ENCODE results near the gene RAB40C.

The RAB40C gene

GRCh38 chr16:554640-555365 is 35.1 kb upstream of the RAB40C start:
- Mint-ChIP-seq H3K36me3 (ENCODE audit: insufficient read depth) (peaks cover 9% of the 10 kb centered on the region), H3K4me1 (no peaks in the 10 kb centered on the region), H3K9me3 (no peaks in the 10 kb centered on the region), H3K27ac (ENCODE audit: low read depth) (no peak overlapping the region), H3K27me3 (peaks cover 10% of the 10 kb centered on the region), H3K4me3 (no peak overlapping the region)
- DNase-seq (ENCODE audit: low spot score in 2 of 2), result no peak
- no peak for ATAC-seq (replicated peaks; ENCODE audit: extremely low read depth, poor library complexity, severe bottlenecking)

- Mint-ChIP-seq H3K27ac (ENCODE audit: low read depth) (no peak overlapping the region), H3K4me3 (no peak overlapping the region), H3K4me1 (no peaks in the 10 kb centered on the region), H3K9me3 (no peaks in the 10 kb centered on the region), H3K27me3 (peaks cover 10% of the 10 kb centered on the region), H3K36me3 (ENCODE audit: insufficient read depth) (peaks cover 9% of the 10 kb centered on the region)
- no peak for ATAC-seq (replicated peaks; ENCODE audit: extremely low read depth, poor library complexity, severe bottlenecking)
- no peak for DNase-seq (ENCODE audit: low spot score in 2 of 2)
Observed at GRCh38 chr16:555528-556473, 34.1 kb upstream of the RAB40C start.

DNA sequence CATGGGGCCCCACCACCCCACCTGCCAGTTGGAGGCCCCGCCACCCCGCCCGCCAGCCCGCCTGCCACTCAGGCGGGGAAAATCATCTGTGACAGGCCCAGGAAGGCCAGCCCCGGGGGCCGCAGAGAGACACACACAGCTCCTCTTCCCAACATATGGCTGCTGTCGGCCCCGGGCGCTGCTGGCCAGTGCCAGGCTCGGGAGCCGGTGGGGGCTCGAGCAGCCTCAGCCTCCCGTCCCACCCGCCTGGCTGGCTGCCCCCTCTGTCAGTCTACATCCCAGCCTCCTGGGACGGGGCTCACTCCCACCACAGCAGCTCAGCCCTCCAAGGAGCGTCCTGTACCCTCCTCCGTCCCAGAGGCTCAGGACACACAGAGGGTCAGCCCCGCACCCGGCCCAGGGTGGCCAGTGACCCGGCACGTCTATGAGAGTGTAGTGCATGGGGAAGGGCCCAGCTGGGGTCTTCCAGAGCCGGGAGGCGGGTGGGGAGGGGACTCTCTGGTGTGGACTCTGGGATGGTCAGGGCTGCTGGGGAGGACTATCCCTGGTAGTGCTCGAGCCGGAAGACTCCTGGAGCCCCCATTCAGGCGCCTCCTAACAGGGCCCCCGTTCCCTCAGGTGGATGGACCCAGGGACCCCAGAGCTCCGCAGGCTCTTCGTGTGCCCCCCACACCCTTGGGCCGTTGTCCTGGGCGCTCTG is 33.2 kb upstream of the RAB40C start:
- H3K36me3 Mint-ChIP-seq (ENCODE audit: insufficient read depth), result peaks cover 7% of the 10 kb centered on the region
- no peaks in the 10 kb centered on the region for H3K9me3 Mint-ChIP-seq
- ATAC-seq (replicated peaks; ENCODE audit: extremely low read depth, poor library complexity, severe bottlenecking), result no peak
- H3K4me3 Mint-ChIP-seq, result no peak overlapping the region
- no peaks in the 10 kb centered on the region for H3K4me1 Mint-ChIP-seq
- no peak overlapping the region for H3K27ac Mint-ChIP-seq (ENCODE audit: low read depth)
- peaks cover 10% of the 10 kb centered on the region for H3K27me3 Mint-ChIP-seq
- no peak for DNase-seq (ENCODE audit: low spot score in 2 of 2)

- no peak for DNase-seq (ENCODE audit: low spot score in 2 of 2)
- peaks cover 7% of the 10 kb centered on the region for H3K36me3 Mint-ChIP-seq (ENCODE audit: insufficient read depth)
- no peak overlapping the region for H3K27ac Mint-ChIP-seq (ENCODE audit: low read depth)
- no peaks in the 10 kb centered on the region for H3K4me1 Mint-ChIP-seq
- no peaks in the 10 kb centered on the region for H3K9me3 Mint-ChIP-seq
- H3K27me3 Mint-ChIP-seq, result peaks cover 10% of the 10 kb centered on the region
- no peak overlapping the region for H3K4me3 Mint-ChIP-seq
- ATAC-seq (replicated peaks; ENCODE audit: extremely low read depth, poor library complexity, severe bottlenecking), result no peak
Observed at GRCh38 chr16:557463-558297, 32.2 kb upstream of the RAB40C start.

GRCh38 chr16:558298-559020 is 31.4 kb upstream of the RAB40C start:
- H3K4me1 Mint-ChIP-seq, result no peaks in the 10 kb centered on the region
- no peak overlapping the region for H3K27ac Mint-ChIP-seq (ENCODE audit: low read depth)
- H3K9me3 Mint-ChIP-seq, result no peaks in the 10 kb centered on the region
- DNase-seq (ENCODE audit: low spot score in 2 of 2) (no peak), ATAC-seq (replicated peaks; ENCODE audit: extremely low read depth, poor library complexity, severe bottlenecking) (no peak)
- H3K4me3 Mint-ChIP-seq, result no peak overlapping the region
- H3K27me3 Mint-ChIP-seq, result peaks cover 10% of the 10 kb centered on the region
- peaks cover 7% of the 10 kb centered on the region for H3K36me3 Mint-ChIP-seq (ENCODE audit: insufficient read depth)

GRCh38 chr16:559021-559380 is 30.9 kb upstream of the RAB40C start:
- Mint-ChIP-seq H3K4me1 (no peaks in the 10 kb centered on the region), H3K36me3 (ENCODE audit: insufficient read depth) (peaks cover 6% of the 10 kb centered on the region), H3K9me3 (no peaks in the 10 kb centered on the region), H3K4me3 (no peak overlapping the region), H3K27me3 (peaks cover 10% of the 10 kb centered on the region), H3K27ac (ENCODE audit: low read depth) (no peak overlapping the region)
- no peak for DNase-seq (ENCODE audit: low spot score in 2 of 2)
- ATAC-seq (replicated peaks; ENCODE audit: extremely low read depth, poor library complexity, severe bottlenecking), result no peak

DNA sequence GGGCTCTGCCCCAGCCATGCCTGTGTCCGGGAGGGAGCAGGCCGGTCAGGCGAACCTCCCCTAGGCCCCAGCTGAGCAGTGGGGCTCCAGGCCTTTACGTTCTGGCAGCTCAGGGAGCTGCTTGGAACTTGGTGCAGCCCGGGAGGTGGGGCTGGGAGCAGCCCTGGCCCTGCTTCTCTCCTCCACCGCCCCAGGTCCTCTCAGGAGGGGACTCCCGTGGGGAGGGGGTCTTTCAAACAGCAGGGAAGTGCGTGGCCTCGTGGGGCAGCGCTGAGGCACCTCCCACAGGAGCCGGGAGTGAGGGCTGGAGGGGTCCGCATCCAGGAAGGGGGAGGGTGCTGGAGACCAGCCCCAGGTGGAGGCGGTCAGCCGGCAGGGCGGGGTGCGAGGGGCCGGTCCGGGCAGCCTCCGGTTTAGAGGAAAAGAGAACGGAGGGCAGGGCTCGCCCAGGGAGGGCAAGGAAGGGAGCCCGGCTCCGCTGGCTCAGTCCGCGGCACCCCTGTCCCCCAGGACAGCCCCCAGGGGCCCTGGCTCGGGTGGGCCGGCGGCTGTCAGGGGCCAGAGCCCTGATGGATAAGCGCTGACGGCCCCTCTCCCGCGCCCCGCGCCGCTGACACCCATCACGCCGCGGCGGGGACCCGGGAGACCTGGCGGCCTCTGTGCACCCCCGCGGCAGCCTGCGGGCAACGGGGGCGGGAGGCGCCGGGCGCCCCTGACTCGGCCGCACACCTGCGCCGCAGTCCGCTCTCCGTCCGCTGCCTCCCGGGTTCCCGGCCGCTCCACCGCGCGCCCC is 30.3 kb upstream of the RAB40C start:
- Mint-ChIP-seq H3K27ac (ENCODE audit: low read depth) (no peak overlapping the region), H3K27me3 (peaks cover 10% of the 10 kb centered on the region), H3K4me1 (no peaks in the 10 kb centered on the region), H3K9me3 (no peaks in the 10 kb centered on the region), H3K36me3 (ENCODE audit: insufficient read depth) (peaks cover 6% of the 10 kb centered on the region), H3K4me3 (no peak overlapping the region)
- ATAC-seq (replicated peaks; ENCODE audit: extremely low read depth, poor library complexity, severe bottlenecking) (no peak), DNase-seq (ENCODE audit: low spot score in 2 of 2) (no peak)

GRCh38 chr16:560204-560700 is 29.6 kb upstream of the RAB40C start, which contains the start of gene PRR35:
PRR35 (plus strand) TSS chr16:560394; CDS start chr16:563295, 2,901 bp downstream.
- no peak within 1 kb of the TSS for H3K4me3 Mint-ChIP-seq
- peaks cover 6% of the 10 kb centered on the region for H3K36me3 Mint-ChIP-seq (ENCODE audit: insufficient read depth)
- no peak within 1 kb of the TSS for H3K27ac Mint-ChIP-seq (ENCODE audit: low read depth)
- H3K4me1 Mint-ChIP-seq, result no peaks in the 10 kb centered on the region
- DNase-seq (ENCODE audit: low spot score in 2 of 2), result no peak
- peaks cover 10% of the 10 kb centered on the region for H3K27me3 Mint-ChIP-seq
- ATAC-seq (replicated peaks; ENCODE audit: extremely low read depth, poor library complexity, severe bottlenecking), result no peak
- H3K9me3 Mint-ChIP-seq, result no peaks in the 10 kb centered on the region

GRCh38 chr16:560701-561412 is 29.0 kb upstream of the RAB40C start:
- Mint-ChIP-seq H3K27me3 (peaks cover 10% of the 10 kb centered on the region), H3K9me3 (no peaks in the 10 kb centered on the region), H3K36me3 (ENCODE audit: insufficient read depth) (peaks cover 5% of the 10 kb centered on the region), H3K4me3 (no peak overlapping the region), H3K27ac (ENCODE audit: low read depth) (no peak overlapping the region), H3K4me1 (no peaks in the 10 kb centered on the region)
- DNase-seq (ENCODE audit: low spot score in 2 of 2) (no peak), ATAC-seq (replicated peaks; ENCODE audit: extremely low read depth, poor library complexity, severe bottlenecking) (no peak)

DNA sequence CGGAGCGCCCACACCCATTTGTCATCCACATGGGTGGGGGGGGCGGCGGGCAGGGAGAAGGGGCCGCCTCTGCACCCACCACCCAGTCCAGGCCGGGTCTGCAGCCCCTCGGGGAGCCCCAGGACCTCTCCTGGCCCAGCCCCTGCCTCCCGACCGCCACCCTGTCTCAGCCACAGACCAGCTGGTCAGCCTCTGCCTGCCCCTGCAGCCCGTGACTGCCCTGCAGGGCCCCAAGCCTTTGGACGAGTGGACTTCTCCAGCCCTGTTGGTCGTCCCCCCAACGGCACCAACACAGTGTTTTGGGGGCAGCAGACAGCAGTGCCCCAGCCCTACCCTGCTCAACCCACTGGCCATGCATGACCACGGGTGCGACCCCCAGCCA is 28.5 kb upstream of the RAB40C start:
- no peaks in the 10 kb centered on the region for H3K4me1 Mint-ChIP-seq
- H3K27ac Mint-ChIP-seq (ENCODE audit: low read depth), result no peak overlapping the region
- H3K36me3 Mint-ChIP-seq (ENCODE audit: insufficient read depth), result peaks cover 4% of the 10 kb centered on the region
- H3K9me3 Mint-ChIP-seq, result no peaks in the 10 kb centered on the region
- ATAC-seq (replicated peaks; ENCODE audit: extremely low read depth, poor library complexity, severe bottlenecking), result no peak
- H3K27me3 Mint-ChIP-seq, result peaks cover 10% of the 10 kb centered on the region
- no peak overlapping the region for H3K4me3 Mint-ChIP-seq
- DNase-seq (ENCODE audit: low spot score in 2 of 2), result no peak
